Neural progenitor cell (in vitro differentiated cells): Measurements from ENCODE around the gene FAM131C.

Experiments used
- EZH2 ChIP-seq: fragments of 200-600 bp; sonication (generic); IDR thresholded peaks from 2 replicates; pipeline ENCODE4 v1.6.1; 2017; ENCODE audit warnings: antibody characterized with exemption, mild to moderate bottlenecking, moderate library complexity
- EZH2phosphoT487 ChIP-seq: fragments of 200-600 bp; sonication (generic); IDR thresholded peaks from 2 replicates; pipeline ENCODE4 v1.6.1; 2017; ENCODE audit warnings: antibody characterized with exemption
- TF ChIP-seq, protein P1 (sequence below): fragments of 200-600 bp; sonication (generic); IDR thresholded peaks from 2 replicates; pipeline ENCODE4 v1.5.1; 2017; ENCODE audit warnings: antibody characterized with exemption, mild to moderate bottlenecking

GRCh38 chr1:16088351-16088911 lies 15.0 kb upstream of the FAM131C start:
- TF ChIP-seq, protein P1, sequence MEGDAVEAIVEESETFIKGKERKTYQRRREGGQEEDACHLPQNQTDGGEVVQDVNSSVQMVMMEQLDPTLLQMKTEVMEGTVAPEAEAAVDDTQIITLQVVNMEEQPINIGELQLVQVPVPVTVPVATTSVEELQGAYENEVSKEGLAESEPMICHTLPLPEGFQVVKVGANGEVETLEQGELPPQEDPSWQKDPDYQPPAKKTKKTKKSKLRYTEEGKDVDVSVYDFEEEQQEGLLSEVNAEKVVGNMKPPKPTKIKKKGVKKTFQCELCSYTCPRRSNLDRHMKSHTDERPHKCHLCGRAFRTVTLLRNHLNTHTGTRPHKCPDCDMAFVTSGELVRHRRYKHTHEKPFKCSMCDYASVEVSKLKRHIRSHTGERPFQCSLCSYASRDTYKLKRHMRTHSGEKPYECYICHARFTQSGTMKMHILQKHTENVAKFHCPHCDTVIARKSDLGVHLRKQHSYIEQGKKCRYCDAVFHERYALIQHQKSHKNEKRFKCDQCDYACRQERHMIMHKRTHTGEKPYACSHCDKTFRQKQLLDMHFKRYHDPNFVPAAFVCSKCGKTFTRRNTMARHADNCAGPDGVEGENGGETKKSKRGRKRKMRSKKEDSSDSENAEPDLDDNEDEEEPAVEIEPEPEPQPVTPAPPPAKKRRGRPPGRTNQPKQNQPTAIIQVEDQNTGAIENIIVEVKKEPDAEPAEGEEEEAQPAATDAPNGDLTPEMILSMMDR: no peak
- no peak for TF ChIP-seq EZH2
- no peak for TF ChIP-seq EZH2phosphoT487
